Nephron progenitor cell (in vitro differentiated cells): Measurements from ENCODE around the gene SIK3.

Source experiments
- DNase-seq: peaks from one replicate; pipeline ENCODE4 v3.0.0; 2021
- H3K27ac Mint-ChIP-seq: 2 replicates; pipeline ENCODE4 v1.8.0; 2021; ENCODE audit warnings: mild to moderate bottlenecking, moderate library complexity, mixed read lengths
- H3K27me3 Mint-ChIP-seq: 2 replicates; pipeline ENCODE4 v1.8.0; 2021; ENCODE audit warnings: mild to moderate bottlenecking, low read depth, mixed read lengths; ENCODE audit not compliant: poor library complexity
- H3K36me3 Mint-ChIP-seq: 2 replicates; pipeline ENCODE4 v1.8.0; 2021; ENCODE audit warnings: low read depth, mixed read lengths
- H3K4me1 Mint-ChIP-seq: 2 replicates; pipeline ENCODE4 v1.8.0; 2021; ENCODE audit warnings: mixed read lengths
- H3K4me3 Mint-ChIP-seq: 2 replicates; pipeline ENCODE4 v1.8.0; 2021; ENCODE audit warnings: mild to moderate bottlenecking, moderate library complexity, mixed read lengths
- H3K9me3 Mint-ChIP-seq: 2 replicates; pipeline ENCODE4 v1.8.0; 2021; ENCODE audit warnings: mild to moderate bottlenecking, moderate library complexity, mixed read lengths
- TF ChIP-seq, protein P1 (sequence below): fragments of 200-600 bp; sonication (generic); IDR thresholded peaks from 2 replicates; pipeline ENCODE4 v1.5.0; 2021; ENCODE audit warnings: antibody characterized with exemption

Gene SIK3

GRCh38 chr11:116813781-116814471, 284.3 kb downstream of the SIK3 start:
- no peak for DNase-seq
- H3K4me3 Mint-ChIP-seq = no peak overlapping the region
- TF ChIP-seq, protein P1, sequence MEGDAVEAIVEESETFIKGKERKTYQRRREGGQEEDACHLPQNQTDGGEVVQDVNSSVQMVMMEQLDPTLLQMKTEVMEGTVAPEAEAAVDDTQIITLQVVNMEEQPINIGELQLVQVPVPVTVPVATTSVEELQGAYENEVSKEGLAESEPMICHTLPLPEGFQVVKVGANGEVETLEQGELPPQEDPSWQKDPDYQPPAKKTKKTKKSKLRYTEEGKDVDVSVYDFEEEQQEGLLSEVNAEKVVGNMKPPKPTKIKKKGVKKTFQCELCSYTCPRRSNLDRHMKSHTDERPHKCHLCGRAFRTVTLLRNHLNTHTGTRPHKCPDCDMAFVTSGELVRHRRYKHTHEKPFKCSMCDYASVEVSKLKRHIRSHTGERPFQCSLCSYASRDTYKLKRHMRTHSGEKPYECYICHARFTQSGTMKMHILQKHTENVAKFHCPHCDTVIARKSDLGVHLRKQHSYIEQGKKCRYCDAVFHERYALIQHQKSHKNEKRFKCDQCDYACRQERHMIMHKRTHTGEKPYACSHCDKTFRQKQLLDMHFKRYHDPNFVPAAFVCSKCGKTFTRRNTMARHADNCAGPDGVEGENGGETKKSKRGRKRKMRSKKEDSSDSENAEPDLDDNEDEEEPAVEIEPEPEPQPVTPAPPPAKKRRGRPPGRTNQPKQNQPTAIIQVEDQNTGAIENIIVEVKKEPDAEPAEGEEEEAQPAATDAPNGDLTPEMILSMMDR = no peak
- no peaks in the 10 kb centered on the region for H3K9me3 Mint-ChIP-seq
- H3K27ac Mint-ChIP-seq = no peak overlapping the region
- no peaks in the 10 kb centered on the region for H3K4me1 Mint-ChIP-seq
- H3K27me3 Mint-ChIP-seq = peaks cover 3% of the 10 kb centered on the region
- H3K36me3 Mint-ChIP-seq = no peaks in the 10 kb centered on the region

DNA sequence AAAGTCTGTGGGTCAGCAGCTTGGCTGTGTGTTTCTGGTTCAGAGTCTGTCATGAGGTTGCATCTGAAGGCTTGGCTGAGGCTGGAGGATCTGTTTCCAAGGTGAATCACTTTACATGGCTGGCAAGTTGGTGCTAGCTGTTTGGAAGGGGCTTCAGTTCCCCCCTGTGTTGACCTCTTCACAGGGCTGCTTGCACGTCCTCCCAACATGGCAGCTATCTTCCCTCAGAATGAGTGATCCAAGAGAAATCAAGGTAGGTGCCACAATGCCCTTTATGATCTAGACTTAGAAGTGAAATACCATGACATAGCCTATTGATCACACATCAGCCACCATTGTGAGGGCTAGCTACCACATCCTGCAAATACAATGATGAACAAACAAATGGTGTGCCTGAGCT, 285.1 kb downstream of the SIK3 start:
- Mint-ChIP-seq H3K36me3 (no peaks in the 10 kb centered on the region), H3K9me3 (no peaks in the 10 kb centered on the region), H3K27me3 (peaks cover 3% of the 10 kb centered on the region), H3K4me1 (no peaks in the 10 kb centered on the region), H3K4me3 (no peak overlapping the region), H3K27ac (no peak overlapping the region)
- DNase-seq = no peak
- TF ChIP-seq, protein P1 = no peak

DNA sequence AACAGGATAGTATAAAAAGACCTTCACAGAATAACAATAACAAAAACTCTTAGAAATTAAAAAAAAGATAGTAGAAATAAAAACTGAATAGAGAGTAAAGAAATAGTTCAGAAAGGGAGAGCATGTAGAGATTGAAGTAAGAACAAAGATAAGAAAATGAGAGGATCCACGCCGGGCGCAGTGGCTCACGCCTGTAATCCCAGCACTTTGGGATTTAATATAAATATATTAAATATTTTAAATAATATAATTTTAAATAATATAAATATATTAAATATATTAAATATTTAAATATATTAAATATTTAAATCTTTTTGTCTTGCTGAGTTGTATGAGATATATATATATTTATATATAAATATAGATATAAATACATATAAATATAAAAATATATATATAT, 286.1 kb downstream of the SIK3 start:
- no peaks in the 10 kb centered on the region for H3K36me3 Mint-ChIP-seq
- H3K27me3 Mint-ChIP-seq = peaks cover 6% of the 10 kb centered on the region
- H3K4me1 Mint-ChIP-seq = no peaks in the 10 kb centered on the region
- no peak for DNase-seq
- H3K4me3 Mint-ChIP-seq = no peak overlapping the region
- no peak overlapping the region for H3K27ac Mint-ChIP-seq
- no peaks in the 10 kb centered on the region for H3K9me3 Mint-ChIP-seq
- TF ChIP-seq, protein P1 = no peak

DNA sequence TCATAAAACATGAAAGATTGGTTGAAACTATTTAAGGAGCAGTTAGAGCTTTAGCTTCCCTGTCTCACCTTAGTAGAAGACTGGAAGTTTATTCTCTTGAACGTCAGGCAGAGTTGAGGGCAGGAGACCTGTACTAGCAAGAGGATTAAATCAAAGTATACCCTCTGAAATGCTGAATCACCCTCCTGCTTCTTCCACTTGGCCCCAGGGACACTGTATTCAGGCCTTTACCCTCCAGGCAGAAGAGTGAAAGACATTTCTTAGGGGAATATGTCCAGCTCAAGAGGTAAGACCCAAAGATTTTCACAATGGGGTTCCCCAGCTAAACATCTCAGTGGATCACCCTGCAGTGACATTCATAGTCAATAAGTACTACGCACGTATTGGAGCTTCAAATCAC, 287.0 kb downstream of the SIK3 start:
- TF ChIP-seq, protein P1 = no peak
- DNase-seq = no peak
- Mint-ChIP-seq H3K27me3 (peaks cover 6% of the 10 kb centered on the region), H3K4me3 (no peak overlapping the region), H3K27ac (no peak overlapping the region), H3K4me1 (no peaks in the 10 kb centered on the region), H3K9me3 (no peaks in the 10 kb centered on the region), H3K36me3 (no peaks in the 10 kb centered on the region)

- Mint-ChIP-seq H3K4me1 (no peaks in the 10 kb centered on the region), H3K36me3 (no peaks in the 10 kb centered on the region), H3K4me3 (no peak overlapping the region), H3K27me3 (peaks cover 14% of the 10 kb centered on the region), H3K9me3 (no peaks in the 10 kb centered on the region), H3K27ac (no peak overlapping the region)
- DNase-seq = no peak
- TF ChIP-seq, protein P1 = no peak
Measured at GRCh38 chr11:116808262-116809175, 289.7 kb downstream of the SIK3 start.
